Ishikawa (cell line): Measurements from ENCODE around the gene DAP.

Experiments
- CEBPB ChIP-seq: IDR thresholded peaks from 2 replicates; pipeline ENCODE4 v1.6.1; 2012
- CREB1 ChIP-seq: IDR thresholded peaks from 2 replicates; pipeline ENCODE4 v1.6.1; 2012; ENCODE audit warnings: low read depth
- EGR1 ChIP-seq: IDR thresholded peaks from 2 replicates; pipeline ENCODE4 v1.6.1; 2012
- EP300 ChIP-seq: IDR thresholded peaks from 2 replicates; pipeline ENCODE4 v1.6.1; 2012; ENCODE audit warnings: borderline replicate concordance
- FOXM1 ChIP-seq: IDR thresholded peaks from 2 replicates; pipeline ENCODE4 v1.6.1; 2012; ENCODE audit warnings: low read depth, borderline replicate concordance
- NFIC ChIP-seq: IDR thresholded peaks from 2 replicates; pipeline ENCODE4 v1.6.1; 2012
- TEAD4 ChIP-seq: IDR thresholded peaks from 2 replicates; pipeline ENCODE4 v1.6.1; 2012
- ZBTB7A ChIP-seq: IDR thresholded peaks from 2 replicates; pipeline ENCODE4 v1.6.1; 2012; ENCODE audit warnings: low read depth
- TF ChIP-seq, protein P1 (sequence below): IDR thresholded peaks from 2 replicates; pipeline ENCODE4 v1.6.1; 2012
- TF ChIP-seq, protein P2 (sequence below): IDR thresholded peaks from 2 replicates; pipeline ENCODE4 v1.6.1; 2012; ENCODE audit warnings: low read depth, mild to moderate bottlenecking

GRCh38 chr5:10792336-10792735 is 31.3 kb upstream of the DAP start:
- TF ChIP-seq, protein P1, sequence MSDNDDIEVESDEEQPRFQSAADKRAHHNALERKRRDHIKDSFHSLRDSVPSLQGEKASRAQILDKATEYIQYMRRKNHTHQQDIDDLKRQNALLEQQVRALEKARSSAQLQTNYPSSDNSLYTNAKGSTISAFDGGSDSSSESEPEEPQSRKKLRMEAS: no peak
- TF ChIP-seq TEAD4 (no peak), EP300 (no peak), FOXM1 (no peak), CEBPB (no peak), NFIC (no peak), EGR1 (no peak), CREB1 (no peak), ZBTB7A (no peak)
- TF ChIP-seq, protein P2, sequence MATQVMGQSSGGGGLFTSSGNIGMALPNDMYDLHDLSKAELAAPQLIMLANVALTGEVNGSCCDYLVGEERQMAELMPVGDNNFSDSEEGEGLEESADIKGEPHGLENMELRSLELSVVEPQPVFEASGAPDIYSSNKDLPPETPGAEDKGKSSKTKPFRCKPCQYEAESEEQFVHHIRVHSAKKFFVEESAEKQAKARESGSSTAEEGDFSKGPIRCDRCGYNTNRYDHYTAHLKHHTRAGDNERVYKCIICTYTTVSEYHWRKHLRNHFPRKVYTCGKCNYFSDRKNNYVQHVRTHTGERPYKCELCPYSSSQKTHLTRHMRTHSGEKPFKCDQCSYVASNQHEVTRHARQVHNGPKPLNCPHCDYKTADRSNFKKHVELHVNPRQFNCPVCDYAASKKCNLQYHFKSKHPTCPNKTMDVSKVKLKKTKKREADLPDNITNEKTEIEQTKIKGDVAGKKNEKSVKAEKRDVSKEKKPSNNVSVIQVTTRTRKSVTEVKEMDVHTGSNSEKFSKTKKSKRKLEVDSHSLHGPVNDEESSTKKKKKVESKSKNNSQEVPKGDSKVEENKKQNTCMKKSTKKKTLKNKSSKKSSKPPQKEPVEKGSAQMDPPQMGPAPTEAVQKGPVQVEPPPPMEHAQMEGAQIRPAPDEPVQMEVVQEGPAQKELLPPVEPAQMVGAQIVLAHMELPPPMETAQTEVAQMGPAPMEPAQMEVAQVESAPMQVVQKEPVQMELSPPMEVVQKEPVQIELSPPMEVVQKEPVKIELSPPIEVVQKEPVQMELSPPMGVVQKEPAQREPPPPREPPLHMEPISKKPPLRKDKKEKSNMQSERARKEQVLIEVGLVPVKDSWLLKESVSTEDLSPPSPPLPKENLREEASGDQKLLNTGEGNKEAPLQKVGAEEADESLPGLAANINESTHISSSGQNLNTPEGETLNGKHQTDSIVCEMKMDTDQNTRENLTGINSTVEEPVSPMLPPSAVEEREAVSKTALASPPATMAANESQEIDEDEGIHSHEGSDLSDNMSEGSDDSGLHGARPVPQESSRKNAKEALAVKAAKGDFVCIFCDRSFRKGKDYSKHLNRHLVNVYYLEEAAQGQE: no peak
